Neural progenitor cell (in vitro differentiated cells): ENCODE results near the gene ALG5.

Experiments
- CTCF ChIP-seq: fragments of 200-600 bp; sonication (generic); IDR thresholded peaks from 2 replicates; pipeline ENCODE4 v1.5.1; 2017; ENCODE audit warnings: antibody characterized with exemption, mild to moderate bottlenecking
- EZH2 ChIP-seq: fragments of 200-600 bp; sonication (generic); IDR thresholded peaks from 2 replicates; pipeline ENCODE4 v1.6.1; 2017; ENCODE audit warnings: antibody characterized with exemption, mild to moderate bottlenecking, moderate library complexity
- EZH2phosphoT487 ChIP-seq: fragments of 200-600 bp; sonication (generic); IDR thresholded peaks from 2 replicates; pipeline ENCODE4 v1.6.1; 2017; ENCODE audit warnings: antibody characterized with exemption

GRCh38 chr13:36924001-36924400, 75.1 kb downstream of the ALG5 start:
- TF ChIP-seq EZH2 (no peak), CTCF (no peak), EZH2phosphoT487 (no peak)
